GM23338 (cell line): ENCODE measurements around the gene HTRA1.

Experiments used
- CREB1 ChIP-seq: fragments of 250-450 bp; sonication (Bioruptor Pico); IDR thresholded peaks from 2 replicates; pipeline ENCODE4 v1.5.0; 2020; ENCODE audit warnings: low read depth, mild to moderate bottlenecking, moderate library complexity
- EZH2 ChIP-seq: fragments of 200-600 bp; sonication (generic); IDR thresholded peaks from one replicate; pipeline ENCODE4 v1.8.0; 2017; ENCODE audit warnings: antibody characterized with exemption, mild to moderate bottlenecking, low read depth; ENCODE audit not compliant: unreplicated experiment
- EZH2phosphoT487 ChIP-seq: fragments of 200-600 bp; sonication (generic); IDR thresholded peaks from one replicate; pipeline ENCODE4 v1.8.1; 2018; ENCODE audit warnings: antibody characterized with exemption; ENCODE audit not compliant: unreplicated experiment
- JUNB ChIP-seq: IDR thresholded peaks from one replicate; pipeline ENCODE4 v1.6.1; 2016; ENCODE audit warnings: antibody characterized with exemption; ENCODE audit not compliant: unreplicated experiment
- NANOG ChIP-seq: IDR thresholded peaks from 2 replicates; pipeline ENCODE4 v1.6.1; 2016; ENCODE audit warnings: antibody characterized with exemption, borderline replicate concordance
- POLR2AphosphoS5 ChIP-seq: IDR thresholded peaks from 2 replicates; pipeline ENCODE4 v1.6.1; 2016; ENCODE audit warnings: antibody characterized with exemption, low read depth
- STAT1 ChIP-seq: IDR thresholded peaks from one replicate; pipeline ENCODE4 v1.6.1; 2016; ENCODE audit warnings: antibody characterized with exemption; ENCODE audit not compliant: unreplicated experiment
- ZNF114 ChIP-seq: fragments of 250-450 bp; sonication (Bioruptor Pico); IDR thresholded peaks from 2 replicates; pipeline ENCODE4 v1.5.0; 2020; ENCODE audit warnings: mild to moderate bottlenecking, moderate library complexity
- ZNF331 ChIP-seq: fragments of 250-450 bp; sonication (Bioruptor Pico); IDR thresholded peaks from 2 replicates; pipeline ENCODE4 v1.5.0; 2020; ENCODE audit warnings: low read depth, mild to moderate bottlenecking, moderate library complexity
- TF ChIP-seq, protein P1 (sequence below), 2 experiments: fragments of 200-600 bp in 1 of 2; sonication (generic) in 1 of 2; conservative IDR thresholded peaks; 2 replicates each; pipeline versions ENCODE4 v1.5.1 to v1.6.1; 2016 to 2017; ENCODE audit warnings: antibody characterized with exemption in 2 of 2, low read depth in 2 of 2, mild to moderate bottlenecking in 2 of 2, moderate library complexity in 1 of 2
- TF ChIP-seq, protein P2 (sequence below): IDR thresholded peaks from one replicate; pipeline ENCODE4 v1.6.1; 2018; ENCODE audit warnings: antibody characterized with exemption; ENCODE audit not compliant: unreplicated experiment
- TF ChIP-seq, protein P3 (sequence below): IDR thresholded peaks from 2 replicates; pipeline ENCODE4 v1.6.1; 2016; ENCODE audit warnings: antibody characterized with exemption
- TF ChIP-seq, protein P4 (sequence below): fragments of 250-450 bp; sonication (Bioruptor Pico); IDR thresholded peaks from 2 replicates; pipeline ENCODE4 v1.5.0; 2020; ENCODE audit warnings: mild to moderate bottlenecking, moderate library complexity

DNA sequence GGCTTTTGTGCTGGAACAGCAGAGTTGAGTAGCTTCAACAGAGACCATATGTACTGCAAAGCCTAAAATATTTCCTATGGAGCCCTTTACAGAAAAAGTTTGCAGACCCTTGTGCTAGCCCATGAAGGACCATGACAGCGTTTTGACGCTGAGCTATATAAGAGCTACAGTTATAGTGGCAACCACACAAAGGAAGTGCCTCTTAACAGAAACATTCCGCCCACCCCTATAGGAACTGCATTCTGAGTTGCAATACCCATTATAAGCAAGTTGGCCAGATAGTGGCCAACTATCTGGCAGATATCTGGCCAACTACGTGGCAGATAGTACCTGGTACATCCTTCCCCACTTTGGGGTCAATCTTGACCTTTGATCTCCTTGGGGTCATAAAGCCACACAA, 51.7 kb downstream of the HTRA1 start:
- TF ChIP-seq EZH2 (no peak), EZH2phosphoT487 (no peak), CREB1 (no peak), ZNF114 (CRISPR knock-in tag) (no peak), POLR2AphosphoS5 (no peak), JUNB (no peak), STAT1 (no peak), ZNF331 (CRISPR knock-in tag) (no peak), NANOG (no peak)
- TF ChIP-seq, protein P1, sequence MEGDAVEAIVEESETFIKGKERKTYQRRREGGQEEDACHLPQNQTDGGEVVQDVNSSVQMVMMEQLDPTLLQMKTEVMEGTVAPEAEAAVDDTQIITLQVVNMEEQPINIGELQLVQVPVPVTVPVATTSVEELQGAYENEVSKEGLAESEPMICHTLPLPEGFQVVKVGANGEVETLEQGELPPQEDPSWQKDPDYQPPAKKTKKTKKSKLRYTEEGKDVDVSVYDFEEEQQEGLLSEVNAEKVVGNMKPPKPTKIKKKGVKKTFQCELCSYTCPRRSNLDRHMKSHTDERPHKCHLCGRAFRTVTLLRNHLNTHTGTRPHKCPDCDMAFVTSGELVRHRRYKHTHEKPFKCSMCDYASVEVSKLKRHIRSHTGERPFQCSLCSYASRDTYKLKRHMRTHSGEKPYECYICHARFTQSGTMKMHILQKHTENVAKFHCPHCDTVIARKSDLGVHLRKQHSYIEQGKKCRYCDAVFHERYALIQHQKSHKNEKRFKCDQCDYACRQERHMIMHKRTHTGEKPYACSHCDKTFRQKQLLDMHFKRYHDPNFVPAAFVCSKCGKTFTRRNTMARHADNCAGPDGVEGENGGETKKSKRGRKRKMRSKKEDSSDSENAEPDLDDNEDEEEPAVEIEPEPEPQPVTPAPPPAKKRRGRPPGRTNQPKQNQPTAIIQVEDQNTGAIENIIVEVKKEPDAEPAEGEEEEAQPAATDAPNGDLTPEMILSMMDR (conservative IDR thresholded peaks at IDR 0.05; ENCODE audit: low read depth in 2 of 2): no peak
- TF ChIP-seq, protein P2, sequence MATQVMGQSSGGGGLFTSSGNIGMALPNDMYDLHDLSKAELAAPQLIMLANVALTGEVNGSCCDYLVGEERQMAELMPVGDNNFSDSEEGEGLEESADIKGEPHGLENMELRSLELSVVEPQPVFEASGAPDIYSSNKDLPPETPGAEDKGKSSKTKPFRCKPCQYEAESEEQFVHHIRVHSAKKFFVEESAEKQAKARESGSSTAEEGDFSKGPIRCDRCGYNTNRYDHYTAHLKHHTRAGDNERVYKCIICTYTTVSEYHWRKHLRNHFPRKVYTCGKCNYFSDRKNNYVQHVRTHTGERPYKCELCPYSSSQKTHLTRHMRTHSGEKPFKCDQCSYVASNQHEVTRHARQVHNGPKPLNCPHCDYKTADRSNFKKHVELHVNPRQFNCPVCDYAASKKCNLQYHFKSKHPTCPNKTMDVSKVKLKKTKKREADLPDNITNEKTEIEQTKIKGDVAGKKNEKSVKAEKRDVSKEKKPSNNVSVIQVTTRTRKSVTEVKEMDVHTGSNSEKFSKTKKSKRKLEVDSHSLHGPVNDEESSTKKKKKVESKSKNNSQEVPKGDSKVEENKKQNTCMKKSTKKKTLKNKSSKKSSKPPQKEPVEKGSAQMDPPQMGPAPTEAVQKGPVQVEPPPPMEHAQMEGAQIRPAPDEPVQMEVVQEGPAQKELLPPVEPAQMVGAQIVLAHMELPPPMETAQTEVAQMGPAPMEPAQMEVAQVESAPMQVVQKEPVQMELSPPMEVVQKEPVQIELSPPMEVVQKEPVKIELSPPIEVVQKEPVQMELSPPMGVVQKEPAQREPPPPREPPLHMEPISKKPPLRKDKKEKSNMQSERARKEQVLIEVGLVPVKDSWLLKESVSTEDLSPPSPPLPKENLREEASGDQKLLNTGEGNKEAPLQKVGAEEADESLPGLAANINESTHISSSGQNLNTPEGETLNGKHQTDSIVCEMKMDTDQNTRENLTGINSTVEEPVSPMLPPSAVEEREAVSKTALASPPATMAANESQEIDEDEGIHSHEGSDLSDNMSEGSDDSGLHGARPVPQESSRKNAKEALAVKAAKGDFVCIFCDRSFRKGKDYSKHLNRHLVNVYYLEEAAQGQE: no peak
- TF ChIP-seq, protein P3, sequence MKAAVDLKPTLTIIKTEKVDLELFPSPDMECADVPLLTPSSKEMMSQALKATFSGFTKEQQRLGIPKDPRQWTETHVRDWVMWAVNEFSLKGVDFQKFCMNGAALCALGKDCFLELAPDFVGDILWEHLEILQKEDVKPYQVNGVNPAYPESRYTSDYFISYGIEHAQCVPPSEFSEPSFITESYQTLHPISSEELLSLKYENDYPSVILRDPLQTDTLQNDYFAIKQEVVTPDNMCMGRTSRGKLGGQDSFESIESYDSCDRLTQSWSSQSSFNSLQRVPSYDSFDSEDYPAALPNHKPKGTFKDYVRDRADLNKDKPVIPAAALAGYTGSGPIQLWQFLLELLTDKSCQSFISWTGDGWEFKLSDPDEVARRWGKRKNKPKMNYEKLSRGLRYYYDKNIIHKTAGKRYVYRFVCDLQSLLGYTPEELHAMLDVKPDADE: no peak
- TF ChIP-seq, protein P4, sequence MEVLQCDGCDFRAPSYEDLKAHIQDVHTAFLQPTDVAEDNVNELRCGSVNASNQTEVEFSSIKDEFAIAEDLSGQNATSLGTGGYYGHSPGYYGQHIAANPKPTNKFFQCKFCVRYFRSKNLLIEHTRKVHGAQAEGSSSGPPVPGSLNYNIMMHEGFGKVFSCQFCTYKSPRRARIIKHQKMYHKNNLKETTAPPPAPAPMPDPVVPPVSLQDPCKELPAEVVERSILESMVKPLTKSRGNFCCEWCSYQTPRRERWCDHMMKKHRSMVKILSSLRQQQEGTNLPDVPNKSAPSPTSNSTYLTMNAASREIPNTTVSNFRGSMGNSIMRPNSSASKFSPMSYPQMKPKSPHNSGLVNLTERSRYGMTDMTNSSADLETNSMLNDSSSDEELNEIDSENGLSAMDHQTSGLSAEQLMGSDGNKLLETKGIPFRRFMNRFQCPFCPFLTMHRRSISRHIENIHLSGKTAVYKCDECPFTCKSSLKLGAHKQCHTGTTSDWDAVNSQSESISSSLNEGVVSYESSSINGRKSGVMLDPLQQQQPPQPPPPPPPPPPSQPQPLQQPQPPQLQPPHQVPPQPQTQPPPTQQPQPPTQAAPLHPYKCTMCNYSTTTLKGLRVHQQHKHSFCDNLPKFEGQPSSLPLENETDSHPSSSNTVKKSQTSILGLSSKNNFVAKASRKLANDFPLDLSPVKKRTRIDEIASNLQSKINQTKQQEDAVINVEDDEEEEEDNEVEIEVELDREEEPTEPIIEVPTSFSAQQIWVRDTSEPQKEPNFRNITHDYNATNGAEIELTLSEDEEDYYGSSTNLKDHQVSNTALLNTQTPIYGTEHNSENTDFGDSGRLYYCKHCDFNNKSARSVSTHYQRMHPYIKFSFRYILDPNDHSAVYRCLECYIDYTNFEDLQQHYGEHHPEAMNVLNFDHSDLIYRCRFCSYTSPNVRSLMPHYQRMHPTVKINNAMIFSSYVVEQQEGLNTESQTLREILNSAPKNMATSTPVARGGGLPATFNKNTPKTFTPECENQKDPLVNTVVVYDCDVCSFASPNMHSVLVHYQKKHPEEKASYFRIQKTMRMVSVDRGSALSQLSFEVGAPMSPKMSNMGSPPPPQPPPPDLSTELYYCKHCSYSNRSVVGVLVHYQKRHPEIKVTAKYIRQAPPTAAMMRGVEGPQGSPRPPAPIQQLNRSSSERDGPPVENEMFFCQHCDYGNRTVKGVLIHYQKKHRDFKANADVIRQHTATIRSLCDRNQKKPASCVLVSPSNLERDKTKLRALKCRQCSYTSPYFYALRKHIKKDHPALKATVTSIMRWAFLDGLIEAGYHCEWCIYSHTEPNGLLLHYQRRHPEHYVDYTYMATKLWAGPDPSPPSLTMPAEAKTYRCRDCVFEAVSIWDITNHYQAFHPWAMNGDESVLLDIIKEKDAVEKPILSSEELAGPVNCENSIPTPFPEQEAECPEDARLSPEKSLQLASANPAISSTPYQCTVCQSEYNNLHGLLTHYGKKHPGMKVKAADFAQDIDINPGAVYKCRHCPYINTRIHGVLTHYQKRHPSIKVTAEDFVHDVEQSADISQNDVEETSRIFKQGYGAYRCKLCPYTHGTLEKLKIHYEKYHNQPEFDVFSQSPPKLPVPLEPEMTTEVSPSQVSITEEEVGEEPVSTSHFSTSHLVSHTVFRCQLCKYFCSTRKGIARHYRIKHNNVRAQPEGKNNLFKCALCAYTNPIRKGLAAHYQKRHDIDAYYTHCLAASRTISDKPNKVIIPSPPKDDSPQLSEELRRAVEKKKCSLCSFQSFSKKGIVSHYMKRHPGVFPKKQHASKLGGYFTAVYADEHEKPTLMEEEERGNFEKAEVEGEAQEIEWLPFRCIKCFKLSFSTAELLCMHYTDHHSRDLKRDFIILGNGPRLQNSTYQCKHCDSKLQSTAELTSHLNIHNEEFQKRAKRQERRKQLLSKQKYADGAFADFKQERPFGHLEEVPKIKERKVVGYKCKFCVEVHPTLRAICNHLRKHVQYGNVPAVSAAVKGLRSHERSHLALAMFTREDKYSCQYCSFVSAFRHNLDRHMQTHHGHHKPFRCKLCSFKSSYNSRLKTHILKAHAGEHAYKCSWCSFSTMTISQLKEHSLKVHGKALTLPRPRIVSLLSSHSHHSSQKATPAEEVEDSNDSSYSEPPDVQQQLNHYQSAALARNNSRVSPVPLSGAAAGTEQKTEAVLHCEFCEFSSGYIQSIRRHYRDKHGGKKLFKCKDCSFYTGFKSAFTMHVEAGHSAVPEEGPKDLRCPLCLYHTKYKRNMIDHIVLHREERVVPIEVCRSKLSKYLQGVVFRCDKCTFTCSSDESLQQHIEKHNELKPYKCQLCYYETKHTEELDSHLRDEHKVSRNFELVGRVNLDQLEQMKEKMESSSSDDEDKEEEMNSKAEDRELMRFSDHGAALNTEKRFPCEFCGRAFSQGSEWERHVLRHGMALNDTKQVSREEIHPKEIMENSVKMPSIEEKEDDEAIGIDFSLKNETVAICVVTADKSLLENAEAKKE: no peak
